ENCODE data around the gene VTA1.
"Not testable (repeated sequence)": the region's sequence is repeated elsewhere in the genome, so short reads cannot be mapped to it uniquely, and the experiment has no call there.

The VTA1 gene

DNA sequence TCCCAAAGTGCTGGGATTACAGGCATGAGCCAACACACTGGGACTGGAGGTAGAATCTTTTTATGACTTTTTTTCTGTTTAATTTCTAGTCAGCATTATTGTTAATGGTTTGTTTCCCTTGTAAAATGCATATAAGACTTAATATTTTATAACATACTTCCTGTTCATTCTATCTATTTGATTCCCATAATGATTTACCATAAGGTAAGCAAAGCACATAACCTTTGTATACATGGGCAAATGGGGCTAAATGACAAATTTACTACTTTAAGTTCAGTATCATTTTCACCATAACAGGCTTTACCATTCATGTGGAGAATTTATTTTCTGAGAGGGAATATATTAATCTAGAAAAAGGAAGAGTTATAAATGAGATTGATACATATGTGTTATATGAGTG, 24.3 kb downstream of the VTA1 start:
- DNase-seq (ENCODE audit: low spot score): no peak

GRCh38 chr6:142172758-142173157, 25.7 kb downstream of the VTA1 start:
- DNase-seq (ENCODE audit: low spot score): no peak

- DNase-seq (ENCODE audit: low spot score): no peak
Measured at GRCh38 chr6:142173980-142174379, 26.9 kb downstream of the VTA1 start.

DNA sequence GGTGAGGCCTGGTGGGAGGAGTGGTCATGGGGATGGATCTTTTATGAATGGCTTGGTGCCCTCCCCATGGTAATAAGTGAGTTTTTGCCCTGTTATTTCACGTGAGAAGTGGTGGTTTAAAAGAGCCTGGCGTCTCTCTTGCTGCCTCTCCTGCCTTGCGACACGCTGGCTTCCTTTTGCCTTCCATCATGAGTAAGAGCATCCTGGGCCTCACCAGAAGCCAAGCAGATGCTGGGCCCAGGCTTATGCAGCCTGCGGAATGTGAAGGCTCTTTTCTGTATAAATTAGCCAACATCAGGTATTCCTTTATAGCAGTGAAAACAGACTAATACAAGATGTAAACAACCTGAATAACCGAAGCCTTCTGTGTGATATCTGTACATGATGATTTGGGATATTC, 27.6 kb downstream of the VTA1 start:
- DNase-seq (ENCODE audit: low spot score): no peak

GRCh38 chr6:142178129-142178528, 31.1 kb downstream of the VTA1 start:
- no peak for DNase-seq (ENCODE audit: low spot score)

DNA sequence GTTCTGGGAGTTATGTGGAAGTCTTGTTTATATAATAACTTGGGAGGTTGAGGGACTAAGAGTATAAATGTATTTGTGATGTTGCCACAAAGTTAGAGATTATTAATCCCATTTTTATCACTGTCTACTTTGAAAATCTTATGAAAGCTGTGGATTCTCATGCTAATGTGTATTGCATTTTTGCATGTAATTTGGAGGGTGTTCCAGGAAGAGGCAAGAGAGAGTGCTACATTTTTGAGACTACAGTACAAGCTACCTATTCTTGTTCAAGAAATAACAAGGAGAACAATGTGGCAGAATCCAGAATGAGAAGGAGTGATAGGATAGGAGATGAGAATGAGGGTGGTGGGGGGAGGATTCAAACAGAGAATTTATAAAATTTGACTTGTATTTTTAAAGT, 34.9 kb downstream of the VTA1 start:
- DNase-seq (ENCODE audit: low spot score): no peak

GRCh38 chr6:142183351-142183750, 36.3 kb downstream of the VTA1 start:
- no peak for DNase-seq (ENCODE audit: low spot score)

GRCh38 chr6:142184307-142184706, 37.2 kb downstream of the VTA1 start:
- DNase-seq (ENCODE audit: low spot score): no peak

- DNase-seq (ENCODE audit: low spot score): no peak
Measured at GRCh38 chr6:142185641-142186040, 38.6 kb downstream of the VTA1 start.

- peak; percentile 8 for DNase-seq (ENCODE audit: low spot score)
Measured at GRCh38 chr6:142187209-142187608, 40.1 kb downstream of the VTA1 start.

GRCh38 chr6:142188341-142188740, 41.3 kb downstream of the VTA1 start:
- DNase-seq (ENCODE audit: low spot score): not testable (repeated sequence)

GRCh38 chr6:142189057-142189456, 42.0 kb downstream of the VTA1 start:
- no peak for DNase-seq (ENCODE audit: low spot score)

GRCh38 chr6:142192343-142192742, 45.3 kb downstream of the VTA1 start:
- no peak for DNase-seq (ENCODE audit: low spot score)

GRCh38 chr6:142193621-142194020, 46.6 kb downstream of the VTA1 start:
- DNase-seq (ENCODE audit: low spot score): no peak

DNA sequence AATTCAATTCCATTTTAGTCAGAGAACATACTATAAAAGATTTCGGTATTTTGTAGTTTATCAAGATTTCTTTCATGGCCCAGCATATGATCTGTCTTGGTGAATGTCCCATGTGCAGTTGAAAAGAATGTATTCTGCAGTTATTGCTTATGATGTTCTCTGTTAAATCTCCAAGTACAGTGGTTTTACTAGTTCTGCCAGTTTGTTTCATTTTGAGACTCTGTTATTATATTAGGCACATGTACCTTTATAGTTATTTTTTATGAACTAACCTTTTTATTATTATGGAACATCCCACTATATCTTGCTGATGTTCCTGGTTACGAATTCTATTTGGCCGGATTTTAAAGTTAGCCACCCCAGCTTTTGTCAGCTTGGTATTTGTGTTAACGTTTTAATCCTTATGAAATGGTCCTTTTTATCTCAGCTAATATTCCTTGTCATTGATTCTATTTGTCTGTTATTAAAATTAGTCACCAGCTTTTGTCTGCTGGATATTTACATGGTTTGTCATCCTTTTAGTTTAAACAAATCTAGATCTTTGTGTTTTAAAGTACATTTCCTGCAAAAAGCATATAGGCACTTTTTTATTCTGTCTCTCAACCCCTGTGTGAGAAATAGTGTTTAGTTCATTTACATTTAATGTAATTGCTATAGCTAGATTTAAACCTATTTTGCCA, 48.9 kb downstream of the VTA1 start:
- DNase-seq (ENCODE audit: low spot score): no peak

- DNase-seq (ENCODE audit: low spot score): no peak
Measured at GRCh38 chr6:142200846-142201628, 54.0 kb downstream of the VTA1 start.

GRCh38 chr6:142207265-142207877, 60.3 kb downstream of the VTA1 start:
- DNase-seq (ENCODE audit: low spot score): peak; percentile 69

GRCh38 chr6:142210606-142211005, 63.5 kb downstream of the VTA1 start:
- DNase-seq (ENCODE audit: low spot score): no peak

DNA sequence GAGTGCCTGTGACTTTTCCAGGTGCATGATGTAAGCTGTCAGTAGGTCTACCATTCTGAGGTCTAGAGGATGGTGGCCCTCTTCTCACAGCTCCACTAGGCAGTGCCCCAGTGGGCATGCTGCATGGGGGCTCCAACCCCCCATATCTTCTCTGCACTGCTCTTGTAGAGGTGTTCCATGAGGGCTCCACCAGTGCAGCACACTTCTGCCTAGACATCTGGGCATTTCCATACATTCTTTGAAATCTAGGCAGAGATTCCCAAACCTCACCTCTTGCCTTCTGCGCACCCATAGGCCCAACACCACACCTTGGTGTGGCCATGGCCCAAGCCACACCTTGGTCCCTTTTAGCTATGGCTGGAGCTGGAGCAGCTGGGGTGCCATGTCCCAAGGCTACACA, 66.3 kb downstream of the VTA1 start:
- DNase-seq (ENCODE audit: low spot score): no peak

- DNase-seq (ENCODE audit: low spot score): no peak
Measured at GRCh38 chr6:142218446-142218845, 71.4 kb downstream of the VTA1 start.

DNA sequence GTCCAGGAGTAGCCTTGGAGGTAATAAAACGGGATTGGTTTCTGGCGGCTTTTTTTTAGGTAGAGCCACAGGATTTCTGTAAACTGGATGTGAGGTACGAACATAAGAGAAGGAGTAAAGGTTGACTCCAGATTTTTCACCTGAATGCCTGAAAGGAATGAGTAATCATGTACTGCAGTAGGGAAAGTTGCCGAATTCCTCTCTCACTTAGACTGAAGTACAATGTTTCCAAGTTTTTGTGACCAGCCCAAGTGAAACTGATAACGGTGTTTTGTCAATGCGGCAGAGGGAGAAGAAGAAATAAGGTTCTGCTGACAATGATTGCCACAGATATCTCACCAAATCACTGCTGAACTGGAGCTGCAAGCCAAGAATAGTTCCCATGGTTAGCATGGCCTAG, 75.0 kb downstream of the VTA1 start:
- no peak for DNase-seq (ENCODE audit: low spot score)

DNA sequence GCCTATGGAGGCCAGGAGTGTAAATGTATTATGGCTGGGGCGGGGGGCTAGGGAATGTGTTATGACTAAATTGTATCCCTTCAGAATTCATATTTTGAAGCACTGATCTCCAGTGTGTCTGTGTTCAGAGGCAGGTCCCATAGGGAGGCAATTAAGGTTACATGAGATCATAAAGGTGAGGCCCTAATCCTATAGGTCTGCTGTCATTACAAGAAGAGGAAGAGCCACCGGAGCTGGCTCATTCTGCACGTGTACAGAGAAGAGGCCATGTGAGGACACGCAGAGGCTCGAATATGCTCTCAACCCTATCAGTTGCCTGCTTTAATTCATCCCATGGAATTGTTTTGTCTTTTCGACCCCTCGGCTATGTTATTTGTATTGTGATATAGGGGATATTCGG, 76.9 kb downstream of the VTA1 start:
- no peak for DNase-seq (ENCODE audit: low spot score)

- DNase-seq (ENCODE audit: low spot score): no peak
Measured at GRCh38 chr6:142225115-142225514, 78.1 kb downstream of the VTA1 start.
